GM18526 (cell line): ENCODE measurements around the gene SDF2L1.

Experiments used
- POLR2A ChIP-seq: IDR thresholded peaks from 3 replicates; pipeline ENCODE4 v1.6.1; 2011; ENCODE audit not compliant: insufficient read length; ENCODE audit errors: extremely low read depth

SDF2L1 gene

DNA sequence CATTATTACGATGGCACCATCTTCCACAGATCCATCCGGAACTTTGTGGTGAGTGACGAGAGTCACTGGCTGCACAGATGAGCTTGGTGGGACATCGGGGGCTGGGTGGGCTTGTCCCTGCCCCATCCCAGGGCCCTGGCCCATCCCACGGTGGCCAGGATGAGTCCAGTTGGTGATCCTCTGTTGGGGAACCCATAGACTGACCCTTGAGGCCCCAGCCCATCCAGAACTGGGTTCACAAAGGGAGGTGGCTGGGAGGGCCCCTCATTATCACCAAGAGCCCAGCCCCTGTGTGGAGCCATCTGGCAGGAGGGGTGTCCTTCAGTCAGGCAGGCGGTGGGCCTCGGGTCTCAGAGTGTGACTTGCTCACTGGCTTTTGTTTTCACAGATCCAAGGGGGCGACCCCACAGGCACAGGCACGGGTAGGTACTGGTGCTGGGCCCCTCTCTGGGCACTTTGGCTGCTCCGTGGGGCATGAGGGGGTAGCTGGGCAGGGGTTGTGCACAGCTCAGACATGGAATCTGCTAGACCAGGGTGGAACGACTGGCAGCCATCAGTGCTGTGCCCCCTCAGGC is 45.7 kb downstream of the SDF2L1 start:
- TF ChIP-seq POLR2A = no peak

DNA sequence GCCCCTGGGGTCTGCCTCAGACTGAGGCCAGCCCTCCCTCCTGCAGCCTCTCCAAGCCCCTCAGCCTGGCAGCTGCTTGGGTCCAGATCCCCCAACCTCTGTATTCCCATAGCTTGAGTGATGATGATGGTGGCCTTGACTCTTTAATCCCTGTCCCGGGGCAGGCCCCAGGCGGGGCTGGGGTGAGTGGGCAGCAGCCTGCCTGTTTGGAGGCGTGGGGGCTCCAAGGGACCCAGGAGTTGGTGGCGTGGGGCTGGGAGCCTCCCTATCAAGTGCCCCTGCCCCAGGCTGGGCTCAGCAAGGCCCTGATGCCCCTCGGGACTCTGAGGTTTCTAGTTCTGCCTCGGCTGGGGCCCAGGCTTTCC is 46.2 kb downstream of the SDF2L1 start:
- TF ChIP-seq POLR2A = no peak

GRCh38 chr22:21688706-21689381 is 46.7 kb downstream of the SDF2L1 start:
- no peak for TF ChIP-seq POLR2A

- TF ChIP-seq POLR2A = no peak
Observed at GRCh38 chr22:21690401-21690801, 48.3 kb downstream of the SDF2L1 start.

- TF ChIP-seq POLR2A = no peak
Observed at GRCh38 chr22:21691816-21692215, 49.7 kb downstream of the SDF2L1 start.

GRCh38 chr22:21693333-21693998 is 51.4 kb downstream of the SDF2L1 start:
- TF ChIP-seq POLR2A = no peak
